Stimulated activated naive CD8-positive, alpha-beta T cell treated with anti-CD3 and anti-CD28 coated beads, Interleukin-15, Interleukin-2, amounts not matched to agents 100 U/mL and 50 U/mL, for 24 hours (primary cell): ENCODE results near the gene ACP3.

Source experiments
- ATAC-seq: fragments of 150-1000 bp; cut with Tn5 transposase; one replicate; pipeline ENCODE4 v1.10.0; 2021
- DNase-seq: peaks from one replicate; pipeline ENCODE4 v3.0.0; 2021

The ACP3 gene

DNA sequence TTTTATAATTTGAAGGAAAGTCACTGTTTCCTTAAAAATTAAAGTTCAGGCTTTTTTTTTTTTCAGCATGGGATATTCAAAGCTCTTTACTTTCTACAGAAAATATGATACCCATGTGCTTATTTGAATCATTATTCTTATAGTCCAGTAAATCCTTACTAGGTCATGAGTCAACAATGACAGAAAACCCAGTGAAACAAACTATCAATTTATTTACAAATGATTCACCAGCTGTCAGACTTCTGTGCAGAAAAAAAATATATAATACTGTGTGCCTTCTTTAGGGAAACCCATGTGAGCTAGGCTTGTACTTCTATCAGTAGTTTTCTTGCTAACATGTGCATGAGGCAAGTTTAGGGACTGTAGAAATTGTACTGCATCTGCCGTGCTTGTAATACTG is 1.2 kb downstream of the ACP3 start:
- ATAC-seq (no peak), DNase-seq (no peak)

GRCh38 chr3:132321304-132321703 is 4.1 kb downstream of the ACP3 start:
- no peak for ATAC-seq
- DNase-seq: no peak

DNA sequence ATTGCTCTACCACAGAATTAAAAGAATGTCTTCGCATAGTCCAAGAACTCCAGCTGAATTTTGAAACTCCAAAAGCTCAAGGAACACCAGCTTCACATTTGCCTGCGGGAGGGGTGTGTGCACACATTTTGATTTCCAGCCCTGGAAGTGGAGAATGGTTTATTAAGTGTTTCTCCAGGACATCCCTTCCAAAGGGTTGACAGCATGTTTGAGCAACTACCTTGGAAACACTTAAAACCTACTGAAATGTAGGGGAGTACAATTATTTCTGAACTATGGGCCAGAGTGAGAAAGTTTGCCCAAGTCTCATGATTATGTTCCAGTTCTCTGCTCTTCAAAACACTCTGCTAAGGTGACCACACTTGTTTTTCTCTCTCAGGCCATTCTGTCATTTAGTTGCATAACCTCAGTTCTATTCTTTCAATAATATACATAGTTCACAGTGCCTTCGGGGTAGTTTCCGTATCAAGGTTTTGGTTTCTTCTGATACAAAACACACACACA is 7.9 kb downstream of the ACP3 start:
- ATAC-seq (no peak), DNase-seq (no peak)

GRCh38 chr3:132325634-132326033 is 8.4 kb downstream of the ACP3 start:
- ATAC-seq: no peak

GRCh38 chr3:132326251-132326650 is 9.0 kb downstream of the ACP3 start:
- no peak for DNase-seq
- ATAC-seq: no peak

More at GRCh38 chr3:132325634-132326033, 8.4 kb downstream of the ACP3 start:
- DNase-seq: no peak

DNA sequence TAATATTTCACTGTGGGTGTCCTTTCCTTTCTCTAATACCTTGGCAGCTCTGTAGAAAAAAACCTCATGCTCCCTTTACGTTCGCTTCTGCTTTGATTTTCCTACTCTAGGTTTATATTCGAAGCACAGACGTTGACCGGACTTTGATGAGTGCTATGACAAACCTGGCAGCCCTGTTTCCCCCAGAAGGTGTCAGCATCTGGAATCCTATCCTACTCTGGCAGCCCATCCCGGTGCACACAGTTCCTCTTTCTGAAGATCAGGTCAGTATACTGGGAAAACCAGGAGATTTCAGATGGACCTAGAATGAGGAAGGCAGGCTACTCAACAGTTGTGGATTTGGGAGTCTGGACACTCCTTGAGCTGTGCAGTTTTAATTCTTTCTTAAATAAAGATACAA is 14.9 kb downstream of the ACP3 start:
- DNase-seq: no peak
- ATAC-seq: no peak

- DNase-seq (no peak), ATAC-seq (no peak)
These were observed 15.3 kb downstream of the ACP3 start for GRCh38 chr3:132332508-132332907.

DNA sequence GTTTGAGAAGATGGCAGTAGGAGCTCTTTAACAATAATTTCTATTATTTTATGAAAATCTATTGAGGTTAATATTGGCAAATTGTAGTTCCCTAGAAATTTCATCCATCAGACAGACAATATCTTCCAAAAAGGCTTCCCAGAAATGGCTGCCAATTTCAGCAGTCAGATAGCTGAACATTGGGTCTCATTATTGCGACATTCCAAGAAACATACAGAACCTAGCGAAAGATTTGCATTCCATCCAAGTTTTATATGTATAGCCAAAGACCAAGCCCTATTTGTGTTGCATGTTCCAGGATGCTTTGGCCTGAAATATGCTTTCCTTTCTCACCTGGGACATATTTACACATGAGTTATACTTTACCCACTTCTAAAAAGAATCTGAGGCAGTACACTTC is 24.5 kb downstream of the ACP3 start:
- no peak for ATAC-seq
- no peak for DNase-seq

DNA sequence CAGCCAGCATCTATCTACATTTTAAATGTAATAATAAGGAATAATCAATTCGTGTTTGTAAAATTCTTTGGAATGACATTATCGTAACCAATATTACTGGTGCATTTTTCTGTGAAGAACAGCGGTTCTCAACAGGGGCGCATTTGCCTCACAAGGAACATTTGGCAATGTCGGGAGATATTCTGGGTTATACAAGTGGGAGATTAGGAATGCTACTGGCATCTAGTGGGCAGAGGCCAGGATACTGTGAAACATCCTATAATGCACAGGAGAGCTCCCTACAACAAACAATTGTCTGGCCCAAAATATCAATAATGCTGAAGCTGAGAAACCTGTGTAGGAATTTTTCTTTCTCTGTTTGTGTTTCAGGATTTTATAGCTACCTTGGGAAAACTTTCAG is 25.0 kb downstream of the ACP3 start:
- DNase-seq (no peak), ATAC-seq (no peak)

- ATAC-seq: no peak
These were observed 25.4 kb downstream of the ACP3 start for GRCh38 chr3:132342610-132343009.

GRCh38 chr3:132343018-132343612 is 25.9 kb downstream of the ACP3 start:
- ATAC-seq (no peak), DNase-seq (peak; percentile 20)

More at GRCh38 chr3:132342610-132343009, 25.4 kb downstream of the ACP3 start:
- no peak for DNase-seq

GRCh38 chr3:132344666-132345280 is 27.6 kb downstream of the ACP3 start:
- ATAC-seq (no peak), DNase-seq (no peak)

DNA sequence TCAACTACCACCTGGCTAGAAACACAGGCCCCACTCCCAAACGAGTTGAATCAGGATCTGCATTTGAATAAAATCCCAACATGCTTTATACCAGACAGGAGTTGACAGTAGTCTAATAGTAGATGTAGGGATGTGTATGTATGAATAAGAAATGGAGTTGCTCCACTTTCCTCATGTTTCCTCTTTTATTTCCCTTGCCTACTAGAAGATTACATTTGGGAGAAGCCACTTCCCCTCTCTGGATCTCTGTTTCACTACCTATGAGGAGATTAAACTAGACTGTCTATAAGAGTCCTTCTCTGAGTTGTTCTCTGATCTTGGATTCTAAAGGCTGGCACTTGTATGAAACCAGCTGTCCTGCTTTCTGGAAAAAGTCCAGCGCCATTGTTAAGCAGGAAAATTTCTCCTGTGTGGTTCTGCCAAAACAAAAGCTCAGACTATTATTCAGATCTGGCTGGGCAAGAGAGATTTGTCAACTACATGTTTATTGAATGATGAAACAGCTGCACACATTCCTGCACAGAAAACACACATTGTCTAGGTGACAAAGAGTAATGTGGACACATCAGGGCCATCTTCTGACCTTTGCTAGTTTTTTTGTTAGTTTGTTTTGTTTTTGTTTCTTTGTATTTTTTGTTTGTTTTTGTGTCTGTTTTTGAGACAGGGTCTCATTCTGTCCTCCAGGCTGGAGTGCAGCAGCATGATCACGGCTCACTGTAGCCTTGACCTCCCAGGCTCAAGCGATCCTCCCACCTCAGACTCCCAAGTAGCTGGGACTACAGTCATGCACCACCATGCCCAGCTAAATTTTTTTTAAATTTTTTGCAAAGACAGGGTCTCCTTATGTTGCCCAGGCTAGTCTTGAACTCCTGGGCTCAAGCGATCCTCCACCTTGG is 29.9 kb downstream of the ACP3 start:
- DNase-seq (no peak), ATAC-seq (no peak)

DNA sequence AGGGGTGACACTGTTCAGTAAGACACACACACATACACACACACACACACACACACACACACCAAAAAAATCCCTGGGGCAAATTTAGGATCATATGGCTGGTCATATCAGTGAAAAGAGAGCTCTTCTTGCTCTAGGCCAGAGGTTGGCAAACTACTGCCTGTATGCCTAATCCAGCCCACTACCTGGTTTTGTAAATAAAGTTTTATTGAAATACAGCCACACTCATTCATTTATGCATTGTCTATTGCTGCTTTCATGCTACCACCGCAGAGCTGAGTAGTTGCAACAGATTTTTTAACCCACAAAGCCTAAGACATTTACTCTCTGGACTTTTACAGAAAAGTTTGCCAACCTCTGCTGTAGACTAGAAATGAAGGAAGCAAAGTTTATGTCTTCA is 30.6 kb downstream of the ACP3 start:
- DNase-seq (no peak), ATAC-seq (no peak)

GRCh38 chr3:132348531-132348930 is 31.3 kb downstream of the ACP3 start:
- no peak for ATAC-seq
- no peak for DNase-seq

DNA sequence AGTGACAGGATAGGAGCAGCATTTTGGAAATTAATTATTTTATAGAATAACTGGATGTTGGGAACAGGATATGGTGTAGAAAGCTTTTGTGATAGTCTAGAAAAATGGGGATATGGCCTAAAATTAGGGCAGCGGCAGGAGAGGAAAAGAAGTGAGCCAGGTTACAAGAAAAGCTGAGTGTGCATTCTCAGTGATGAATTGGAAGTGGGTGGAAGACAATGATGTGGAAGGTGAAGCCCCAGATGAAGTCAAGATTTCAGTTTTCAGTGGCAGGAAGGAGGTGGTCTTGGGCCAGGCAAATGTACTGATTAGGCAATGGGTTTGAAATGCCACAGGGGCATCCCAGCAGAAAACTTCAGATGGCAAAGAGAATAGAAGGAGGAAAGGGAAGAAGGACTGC is 33.6 kb downstream of the ACP3 start:
- DNase-seq: no peak
- no peak for ATAC-seq

GRCh38 chr3:132351222-132351806 is 34.1 kb downstream of the ACP3 start:
- no peak for DNase-seq
- no peak for ATAC-seq

DNA sequence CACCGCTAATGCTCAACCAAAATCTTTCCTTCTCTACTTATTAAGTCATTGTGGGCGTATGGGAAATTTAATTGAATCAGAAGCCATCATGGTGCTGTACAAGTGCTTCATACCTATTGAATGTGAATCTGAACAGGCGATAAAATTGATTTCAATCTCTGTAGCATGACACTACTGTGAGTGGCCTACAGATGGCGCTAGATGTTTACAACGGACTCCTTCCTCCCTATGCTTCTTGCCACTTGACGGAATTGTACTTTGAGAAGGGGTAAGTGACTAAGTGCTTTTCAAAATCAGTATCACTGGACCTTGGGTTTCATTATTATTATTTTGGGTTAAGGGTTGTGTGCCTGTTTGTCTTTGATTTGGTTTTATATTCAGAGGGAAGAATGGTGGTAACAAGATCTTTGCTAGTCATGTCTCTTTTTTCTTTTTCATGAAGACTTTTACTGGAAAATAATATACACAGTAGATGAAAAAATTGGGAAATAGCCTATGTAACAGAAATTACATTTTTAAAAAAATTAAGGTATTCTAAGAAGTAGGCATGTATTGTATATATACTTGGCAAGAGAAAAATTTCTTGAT is 35.4 kb downstream of the ACP3 start:
- DNase-seq: peak; percentile 70
- peak; percentile 87 for ATAC-seq

DNA sequence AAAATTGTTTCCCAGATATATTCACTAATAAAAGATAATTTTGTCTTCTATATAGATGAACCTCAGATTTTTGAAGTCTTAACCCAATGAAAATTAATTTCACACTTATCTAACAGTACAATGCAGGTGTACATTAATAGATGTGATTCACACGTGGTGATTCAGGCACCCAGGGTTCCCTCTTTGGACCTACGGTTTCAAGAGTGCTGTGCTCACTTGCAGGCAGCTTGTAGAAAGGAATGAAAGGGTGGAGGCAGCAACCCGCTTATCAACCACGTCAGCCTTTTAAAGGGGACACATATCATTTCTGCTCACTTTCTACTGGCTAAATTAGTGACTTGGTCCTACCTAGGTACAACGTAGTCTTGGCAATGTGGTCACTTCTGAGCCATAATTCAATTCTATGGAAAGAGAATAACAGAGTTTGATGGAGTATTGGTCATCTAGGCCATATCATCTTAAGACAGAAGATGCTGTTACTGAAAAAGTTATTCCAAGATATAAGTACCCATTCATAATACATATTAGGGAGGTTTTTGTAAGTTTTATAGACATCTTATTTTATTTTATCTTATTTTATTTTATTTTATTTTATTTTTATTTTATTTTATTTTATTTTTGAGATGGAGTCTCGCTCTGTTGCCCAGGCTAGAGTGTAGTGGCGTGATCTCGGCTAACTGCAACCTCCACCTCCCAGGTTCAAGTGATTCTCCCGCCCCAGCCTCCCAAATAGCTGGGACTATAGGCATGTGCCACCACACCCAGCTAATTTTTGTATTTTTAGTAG is 37.9 kb downstream of the ACP3 start:
- DNase-seq (no peak), ATAC-seq (no peak)

DNA sequence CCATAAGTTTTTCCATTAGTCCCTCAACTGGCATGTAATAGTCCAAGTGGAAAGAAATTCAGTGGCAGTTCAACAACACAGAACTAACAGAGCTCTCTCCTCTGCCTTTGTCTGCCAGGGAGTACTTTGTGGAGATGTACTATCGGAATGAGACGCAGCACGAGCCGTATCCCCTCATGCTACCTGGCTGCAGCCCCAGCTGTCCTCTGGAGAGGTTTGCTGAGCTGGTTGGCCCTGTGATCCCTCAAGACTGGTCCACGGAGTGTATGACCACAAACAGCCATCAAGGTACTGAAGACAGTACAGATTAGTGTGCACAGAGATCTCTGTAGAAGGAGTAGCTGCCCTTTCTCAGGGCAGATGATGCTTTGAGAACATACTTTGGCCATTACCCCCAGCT is 39.4 kb downstream of the ACP3 start:
- ATAC-seq (no peak), DNase-seq (no peak)

DNA sequence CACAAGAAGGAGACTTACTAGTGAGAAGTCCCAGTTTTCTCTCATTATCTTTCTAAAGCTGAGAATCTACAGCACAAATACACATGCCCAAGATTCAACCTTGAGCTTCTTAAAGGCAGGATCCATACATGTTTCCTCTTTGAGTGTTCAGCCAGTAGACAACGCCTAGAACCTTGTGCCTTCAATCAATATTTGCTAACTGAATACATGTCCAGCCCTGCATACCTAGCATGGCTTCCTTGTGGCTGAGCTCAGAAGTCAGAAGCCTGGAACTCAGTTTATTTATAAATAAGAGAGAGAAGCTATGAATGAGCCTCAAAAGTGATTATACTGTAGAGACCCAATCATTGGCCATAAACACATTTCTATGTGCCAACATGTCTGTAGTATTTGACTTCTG is 43.5 kb downstream of the ACP3 start:
- ATAC-seq: no peak

DNA sequence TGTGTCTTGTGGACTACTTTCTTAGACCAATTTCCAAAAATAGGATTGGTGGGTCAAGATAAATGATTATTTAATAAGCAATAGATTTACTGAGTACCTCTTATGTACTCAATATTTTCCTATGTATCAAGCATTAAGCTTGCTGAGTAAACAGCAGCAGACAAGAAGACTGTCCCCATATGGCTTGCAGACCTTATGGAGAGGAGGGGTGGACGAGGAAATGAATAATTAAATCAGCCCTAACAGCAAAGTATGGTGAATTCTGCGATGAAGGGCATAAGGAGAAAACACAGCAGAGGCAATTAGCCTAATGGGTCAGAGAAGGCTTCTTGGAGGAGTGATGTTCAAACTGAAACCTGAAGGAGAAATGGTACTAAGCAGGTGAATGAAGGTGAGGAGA is 45.1 kb downstream of the ACP3 start:
- ATAC-seq (no peak), DNase-seq (no peak)

More for the DNA sequence above, 43.5 kb downstream of the ACP3 start:
- no peak for DNase-seq
